HG03064 (cell line): ENCODE data around the gene LILRB3.
"Not testable (repeated sequence)": the region's sequence is repeated elsewhere in the genome, so short reads cannot be mapped to it uniquely, and the experiment has no call there.

ENCODE experiments used
- ATAC-seq: cut with Tn5 transposase; IDR thresholded peaks from one replicate; pipeline ENCODE4 v1.9.1; 2021; ENCODE audit warnings: low read depth; ENCODE audit not compliant: unreplicated experiment

The LILRB3 gene

GRCh38 chr19:54171736-54172431 is 50.9 kb downstream of the LILRB3 start:
- not testable (repeated sequence) for ATAC-seq

GRCh38 chr19:54169149-54169740 is 53.6 kb downstream of the LILRB3 start:
- no peak for ATAC-seq

GRCh38 chr19:54168174-54168917 is 54.5 kb downstream of the LILRB3 start:
- ATAC-seq: no peak
